GM13977 (cell line): Measurements from ENCODE around the gene B3GALT5.

Experiments
- DNase-seq: peaks from one replicate; pipeline ENCODE4 v3.0.0; 2012; ENCODE audit warnings: low spot score
- in situ Hi-C: fragments of 300-500 bp; cut with MboI; formaldehyde crosslinking; loops from one replicate; pipeline ENCODE4 v1.12.0; 2022; ENCODE audit warnings: low sequenced_read_pairs, low pct_unique_long_range_greater_than_20kb, mixed read lengths, inconsistent platforms; ENCODE audit not compliant: unreplicated experiment
- TF ChIP-seq, protein P1 (sequence below): IDR thresholded peaks from 2 replicates; pipeline ENCODE4 v1.5.1; 2012; ENCODE audit warnings: mild to moderate bottlenecking, control low read depth; ENCODE audit not compliant: insufficient read depth; ENCODE audit errors: extremely low read depth, missing control alignments

Gene B3GALT5

DNA sequence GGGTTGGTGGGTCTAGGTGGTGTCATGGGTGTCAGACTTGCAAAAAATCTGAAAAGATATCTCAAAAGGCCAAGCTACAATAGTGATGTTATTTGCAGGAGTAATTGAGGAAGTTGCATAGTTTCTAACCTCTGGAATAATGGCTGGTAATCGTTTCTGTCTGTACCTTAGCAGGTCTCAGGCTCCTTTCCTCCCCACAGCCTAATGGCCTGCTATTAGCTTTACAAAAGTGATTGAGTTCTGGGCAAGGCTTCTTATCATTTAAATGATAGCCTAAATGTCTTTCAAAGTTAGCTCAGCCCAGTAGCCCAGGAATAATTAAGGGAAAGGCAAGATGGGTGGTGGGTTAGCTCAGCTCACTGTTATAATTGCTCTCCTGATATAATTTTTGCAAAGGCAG, 94.6 kb downstream of the B3GALT5 start:
- in situ Hi-C loops = no loop called here

DNA sequence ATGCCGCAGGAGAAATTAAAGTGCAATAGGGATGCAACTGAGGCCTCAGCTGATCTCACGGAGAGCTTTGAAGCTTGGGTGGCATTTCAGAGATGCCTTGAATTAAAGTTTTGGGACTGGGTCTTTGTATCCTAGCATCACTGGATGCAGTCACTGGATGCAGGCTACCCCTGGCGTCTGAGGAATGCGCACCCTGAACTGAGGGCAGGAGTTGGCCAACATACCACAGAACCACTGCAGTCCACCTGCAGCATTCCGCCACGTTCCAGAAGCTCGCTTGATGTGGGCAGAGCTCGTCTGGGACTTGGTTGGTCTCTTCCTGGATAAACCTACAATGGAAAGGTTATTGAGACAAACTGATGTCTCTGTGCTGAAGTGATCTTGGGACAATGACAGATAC, 98.1 kb downstream of the B3GALT5 start:
- TF ChIP-seq, protein P1, sequence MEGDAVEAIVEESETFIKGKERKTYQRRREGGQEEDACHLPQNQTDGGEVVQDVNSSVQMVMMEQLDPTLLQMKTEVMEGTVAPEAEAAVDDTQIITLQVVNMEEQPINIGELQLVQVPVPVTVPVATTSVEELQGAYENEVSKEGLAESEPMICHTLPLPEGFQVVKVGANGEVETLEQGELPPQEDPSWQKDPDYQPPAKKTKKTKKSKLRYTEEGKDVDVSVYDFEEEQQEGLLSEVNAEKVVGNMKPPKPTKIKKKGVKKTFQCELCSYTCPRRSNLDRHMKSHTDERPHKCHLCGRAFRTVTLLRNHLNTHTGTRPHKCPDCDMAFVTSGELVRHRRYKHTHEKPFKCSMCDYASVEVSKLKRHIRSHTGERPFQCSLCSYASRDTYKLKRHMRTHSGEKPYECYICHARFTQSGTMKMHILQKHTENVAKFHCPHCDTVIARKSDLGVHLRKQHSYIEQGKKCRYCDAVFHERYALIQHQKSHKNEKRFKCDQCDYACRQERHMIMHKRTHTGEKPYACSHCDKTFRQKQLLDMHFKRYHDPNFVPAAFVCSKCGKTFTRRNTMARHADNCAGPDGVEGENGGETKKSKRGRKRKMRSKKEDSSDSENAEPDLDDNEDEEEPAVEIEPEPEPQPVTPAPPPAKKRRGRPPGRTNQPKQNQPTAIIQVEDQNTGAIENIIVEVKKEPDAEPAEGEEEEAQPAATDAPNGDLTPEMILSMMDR = no peak
- DNase-seq = no peak
- in situ Hi-C loops = no loop called here

More for the DNA sequence above, 94.6 kb downstream of the B3GALT5 start:
- TF ChIP-seq, protein P1 = no peak
- no peak for DNase-seq

DNA sequence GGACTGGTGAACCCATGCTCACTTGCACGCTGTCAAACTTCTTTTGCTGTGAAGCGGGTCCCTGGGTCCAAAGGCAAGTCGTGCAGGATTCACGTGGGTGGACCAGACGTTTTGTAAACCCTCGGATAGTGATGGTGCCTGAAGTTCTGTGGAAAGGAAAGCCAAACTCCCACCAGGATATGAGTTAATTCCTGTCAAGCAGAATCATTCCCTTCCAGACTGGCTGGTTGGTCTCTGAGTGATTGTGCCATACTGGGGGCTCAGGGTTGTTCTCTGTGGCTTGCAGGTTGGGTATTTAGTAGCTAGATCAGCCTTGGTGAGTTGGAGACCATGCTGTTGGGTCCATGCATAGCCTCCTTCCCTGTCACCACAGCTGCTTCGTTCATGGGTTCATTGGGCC, 99.5 kb downstream of the B3GALT5 start:
- in situ Hi-C loops = no loop called here
- DNase-seq = no peak
- TF ChIP-seq, protein P1 = no peak

DNA sequence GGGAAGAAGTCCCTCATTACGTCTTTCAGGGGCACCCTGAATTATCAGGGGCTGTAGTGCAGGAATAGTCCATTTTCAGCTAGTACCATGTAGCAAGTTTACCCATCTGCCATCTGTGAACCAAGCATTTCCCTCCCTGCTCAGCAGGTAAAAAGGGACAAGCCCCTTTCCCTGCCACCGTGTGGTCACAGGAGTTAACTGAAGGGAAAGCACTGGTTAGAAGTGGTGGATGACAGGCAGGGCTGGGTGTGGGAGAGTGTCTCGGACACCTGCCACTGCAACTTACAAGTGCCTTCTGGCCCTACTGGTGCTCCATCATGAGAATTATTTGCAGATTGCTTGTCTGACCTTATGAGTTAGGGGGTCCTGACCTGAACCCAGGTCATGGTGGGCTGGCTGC, 100.2 kb downstream of the B3GALT5 start:
- TF ChIP-seq, protein P1 = no peak
- no peak for DNase-seq
- in situ Hi-C loops = no loop called here

DNA sequence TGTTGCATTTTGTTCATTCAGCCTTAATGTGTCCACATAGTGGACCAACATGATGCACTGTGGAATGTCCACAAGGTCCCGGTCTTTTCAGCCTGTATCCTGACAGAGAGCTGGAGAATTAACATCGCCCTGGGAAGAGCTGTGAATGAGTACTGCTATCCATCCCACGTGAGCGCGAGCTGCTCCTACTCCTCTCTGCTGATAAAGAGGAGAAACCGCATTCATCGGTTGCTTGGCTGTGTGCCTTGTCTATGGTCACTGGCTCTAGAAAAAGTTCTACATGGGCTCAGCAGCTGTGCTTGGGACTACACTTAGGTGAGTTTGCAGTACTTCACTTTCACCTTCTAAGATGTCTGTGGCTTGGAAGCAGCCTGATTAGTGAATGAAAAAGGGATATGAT, 101.2 kb downstream of the B3GALT5 start:
- in situ Hi-C loops = no loop called here
- TF ChIP-seq, protein P1 = no peak
- no peak for DNase-seq

DNA sequence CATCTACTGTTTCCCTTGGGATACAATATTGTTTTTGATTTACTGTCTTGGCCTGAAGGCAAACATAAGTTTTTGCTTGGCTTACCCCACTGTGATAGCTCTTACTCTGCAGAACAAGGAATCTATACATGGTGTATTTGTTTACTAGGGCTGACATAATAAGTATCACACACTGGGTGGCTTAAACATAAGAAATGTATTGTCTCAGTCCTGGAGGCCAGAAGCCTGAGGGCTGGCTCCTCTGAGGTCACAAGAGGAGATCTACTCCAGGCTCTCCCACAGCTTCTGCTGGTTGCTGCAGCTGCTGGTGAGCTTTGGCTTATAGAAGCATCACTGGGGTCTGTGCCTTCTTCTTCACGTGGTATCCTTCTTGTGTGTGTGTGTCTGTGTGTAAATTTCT, 101.6 kb downstream of the B3GALT5 start:
- in situ Hi-C loops = no loop called here
- TF ChIP-seq, protein P1 = no peak
- DNase-seq = no peak

DNA sequence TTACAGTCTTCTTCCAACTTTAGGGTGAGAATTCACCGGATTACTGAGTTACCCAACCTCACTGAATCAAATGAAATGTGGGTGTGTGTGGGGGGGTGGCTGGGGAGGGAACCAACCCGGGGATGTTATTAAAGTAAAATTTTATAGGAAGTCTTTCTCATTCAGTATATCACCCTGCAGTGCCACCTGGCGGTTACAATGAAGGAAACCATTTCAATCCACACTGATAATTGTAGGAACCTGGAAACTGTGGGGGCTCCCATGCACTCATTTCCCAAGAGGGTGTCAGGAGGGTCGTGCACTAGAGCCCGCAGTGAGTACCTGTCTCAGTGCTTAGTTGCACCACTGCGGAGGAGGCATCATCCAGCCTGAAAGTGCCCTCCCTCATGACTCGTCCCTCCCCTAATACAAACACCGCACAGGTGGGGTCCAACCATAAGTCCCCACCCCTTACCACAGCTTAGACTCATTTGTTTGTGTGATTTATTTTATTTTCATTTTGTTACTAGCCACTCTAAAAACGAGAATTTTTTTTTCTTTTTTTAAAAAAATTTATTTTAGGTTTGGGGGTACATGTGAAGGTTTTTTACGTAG, 103.2 kb downstream of the B3GALT5 start:
- DNase-seq = peak; percentile 12
- TF ChIP-seq, protein P1 = peak; percentile 47
- in situ Hi-C loops = no loop called here
